A673 (cell line): ENCODE data around the gene GRIN2A.

ENCODE experiments used
- CTCF ChIP-seq: fragments of 300-800, 200-600 bp; sonication (generic); conservative IDR thresholded peaks from 2 replicates; pipeline ENCODE4 v1.5.1; 2017; ENCODE audit warnings: low read depth, mild to moderate bottlenecking, antibody characterized with exemption, low read length, moderate library complexity, mixed read lengths
- EZH2 ChIP-seq: fragments of 200-600 bp; sonication (generic); IDR thresholded peaks from 2 replicates; pipeline ENCODE4 v1.6.1; 2017; ENCODE audit warnings: borderline replicate concordance, low read depth, mild to moderate bottlenecking, mixed read lengths, antibody characterized with exemption, low read length; ENCODE audit not compliant: poor library complexity, severe bottlenecking

DNA sequence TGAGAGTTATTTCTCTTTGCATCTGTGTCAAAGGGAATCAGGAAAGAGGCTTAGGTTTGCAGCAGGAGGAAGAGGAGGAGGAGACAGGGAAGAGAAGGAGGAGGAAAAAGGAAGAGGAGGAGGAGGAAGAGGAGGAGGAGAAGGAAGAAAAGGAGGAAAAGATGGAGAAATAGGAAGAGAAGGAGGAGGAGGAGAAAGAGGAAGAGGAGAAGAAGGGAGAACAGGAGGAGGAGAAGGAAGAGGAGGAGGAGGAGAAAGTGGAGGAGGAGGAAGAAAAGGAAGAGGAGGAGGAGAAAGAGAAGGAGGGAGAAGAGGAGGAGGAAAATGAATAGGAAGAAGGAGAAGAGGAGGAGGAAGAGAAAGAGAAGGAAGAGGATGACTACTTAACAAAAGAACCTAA lies 459.1 kb downstream of the GRIN2A start:
- TF ChIP-seq CTCF = no peak
- TF ChIP-seq EZH2 = no peak
